COLO668 (cell line): ENCODE data around the gene LPP.
"Not testable (repeated sequence)": the region's sequence is repeated elsewhere in the genome, so short reads cannot be mapped to it uniquely, and the experiment has no call there.

Source experiments
- DNase-seq: peaks from one replicate; lab custom pipeline; 2025; ENCODE audit not compliant: unreplicated experiment; lab: John Stamatoyannopoulos, UW

The LPP gene

GRCh38 chr3:188154014-188154808 is at the start of gene LPP:
TSS of gene LPP (plus strand) at chr3:188154157. CDS start at chr3:188406121, 251,964 bp downstream.
- peak; percentile 76 for DNase-seq

GRCh38 chr3:188106006-188106405 is 48.0 kb upstream of the LPP start:
- no peak for DNase-seq

- no peak for DNase-seq
Measured at GRCh38 chr3:188106454-188106853, 47.5 kb upstream of the LPP start.

- no peak for DNase-seq
Measured at GRCh38 chr3:188106887-188107830, 46.8 kb upstream of the LPP start.

GRCh38 chr3:188108703-188109412 is 45.1 kb upstream of the LPP start:
- DNase-seq = no peak

GRCh38 chr3:188111002-188111584 is 42.9 kb upstream of the LPP start:
- DNase-seq = no peak

- no peak for DNase-seq
Measured at GRCh38 chr3:188113756-188114155, 40.2 kb upstream of the LPP start.

GRCh38 chr3:188119846-188120245 is 34.1 kb upstream of the LPP start:
- no peak for DNase-seq

GRCh38 chr3:188122571-188123169 is 31.3 kb upstream of the LPP start:
- DNase-seq = no peak

GRCh38 chr3:188123170-188123905 is 30.6 kb upstream of the LPP start:
- DNase-seq = no peak

- DNase-seq = no peak
Measured at GRCh38 chr3:188124184-188124583, 29.8 kb upstream of the LPP start.

GRCh38 chr3:188125076-188125475 is 28.9 kb upstream of the LPP start:
- no peak for DNase-seq

- DNase-seq = no peak
Measured at GRCh38 chr3:188126276-188126675, 27.7 kb upstream of the LPP start.

- no peak for DNase-seq
Measured at GRCh38 chr3:188126934-188127333, 27.0 kb upstream of the LPP start.

GRCh38 chr3:188128905-188129304 is 25.1 kb upstream of the LPP start:
- no peak for DNase-seq

- not testable (repeated sequence) for DNase-seq
Measured at GRCh38 chr3:188131023-188131422, 22.9 kb upstream of the LPP start.

GRCh38 chr3:188133219-188133618 is 20.7 kb upstream of the LPP start:
- no peak for DNase-seq

GRCh38 chr3:188133646-188134045 is 20.3 kb upstream of the LPP start:
- DNase-seq = no peak

GRCh38 chr3:188134079-188134478 is 19.9 kb upstream of the LPP start:
- DNase-seq = no peak

GRCh38 chr3:188134856-188135255 is 19.1 kb upstream of the LPP start:
- no peak for DNase-seq
